Upper lobe of left lung (tissue), 6 donors: ENCODE measurements around the gene COX6B2. TPM values are rescaled to one million over a fixed set of nuclear protein-coding genes. Genes with fewer than 3 reads are reported as not detected.
"Not testable (repeated sequence)": the region's sequence is repeated elsewhere in the genome, so short reads cannot be mapped to it uniquely, and the experiment has no call there.

ENCODE experiments used
- ATAC-seq, 2 donors: fragments of 200-7000 bp; cut with Tn5 transposase; one replicate each; pipeline ENCODE4 v1.9.1; 2022; ENCODE audit warnings: mild to moderate bottlenecking in 2 of 2, moderate library complexity in 2 of 2; ENCODE audit not compliant: low FRiP score in 2 of 2
- DNase-seq, 2 donors: peaks; one replicate each; pipeline ENCODE4 v3.0.0-alpha.2; 2019 to 2020
- H3K27ac ChIP-seq, 4 donors: fragments of 200-600 bp; sonication (generic); one replicate each; pipeline ENCODE4 v1.5.1; 2016 to 2019
- H3K27me3 ChIP-seq, 4 donors: fragments of 200-600 bp; sonication (generic); one replicate each; pipeline ENCODE4 v1.5.1; 2017 to 2019
- H3K36me3 ChIP-seq, 4 donors: fragments of 200-600 bp; sonication (generic); one replicate each; pipeline ENCODE4 v1.5.1; 2016 to 2019
- H3K4me1 ChIP-seq, 4 donors: fragments of 200-600 bp; sonication (generic); one replicate each; pipeline ENCODE4 v1.5.1; 2018 to 2019
- H3K4me3 ChIP-seq, 4 donors: fragments of 200-600 bp; sonication (generic); one replicate each; pipeline ENCODE4 v1.5.1; 2017 to 2019; ENCODE audit warnings: mild to moderate bottlenecking in 2 of 4, moderate library complexity in 1 of 4
- H3K9me3 ChIP-seq, 4 donors: fragments of 200-600 bp; sonication (generic); one replicate each; pipeline ENCODE4 v1.5.1; 2018 to 2019
- EP300 ChIP-seq, 4 donors: sonication (generic); formaldehyde crosslinking; IDR thresholded peaks; one replicate each; pipeline ENCODE4 v1.5.1; 2017; ENCODE audit warnings: antibody characterized with exemption in 4 of 4, control low read depth in 2 of 4
- POLR2A ChIP-seq, 4 donors: fragments of 450-650 bp; IDR thresholded peaks; one replicate each; pipeline ENCODE4 v1.5.1; 2016 to 2017; ENCODE audit warnings: antibody characterized with exemption in 4 of 4, mild to moderate bottlenecking in 2 of 4
- POLR2AphosphoS5 ChIP-seq, 2 donors: sonication (generic); formaldehyde crosslinking; IDR thresholded peaks; one replicate each; pipeline ENCODE4 v1.5.1; 2017; ENCODE audit warnings: antibody characterized with exemption in 2 of 2
- WGBS, 2 donors: methylation state at CpG; one replicate each; pipeline ENCODE4 v1.1.5; 2017 to 2018; 5-methylcytosine and 5-hydroxymethylcytosine counted together
- total RNA-seq, 6 donors: library from RNA; depleted of rRNA in 4 of 6; stranded (reverse); fragments of >200 nt in 4 of 6; gene quantifications; one replicate each; pipeline versions ENCODE4 v1.1.0 to v1.2.1, GENCODE V29; 2016 to 2021
- TF ChIP-seq, protein P1 (sequence below), 6 experiments: fragments of 450-650 bp in 4 of 6; fragments of 200-600 bp in 2 of 6; sonication (generic) in 2 of 6; IDR thresholded peaks; one replicate each; pipeline ENCODE4 v1.5.1; 2016 to 2019; ENCODE audit warnings: antibody characterized with exemption in 6 of 6
- donor health status: DM: no; HTN: no; CAD: no; lungs with moderate emphysema.
- donor health status: DM: no; HTN: yes; CAD: no; lungs with severe emphysema.

COX6B2 gene
- total RNA-seq, 6 donors from 2014 or later, result 0.20 TPM; not detected in 5

DNA sequence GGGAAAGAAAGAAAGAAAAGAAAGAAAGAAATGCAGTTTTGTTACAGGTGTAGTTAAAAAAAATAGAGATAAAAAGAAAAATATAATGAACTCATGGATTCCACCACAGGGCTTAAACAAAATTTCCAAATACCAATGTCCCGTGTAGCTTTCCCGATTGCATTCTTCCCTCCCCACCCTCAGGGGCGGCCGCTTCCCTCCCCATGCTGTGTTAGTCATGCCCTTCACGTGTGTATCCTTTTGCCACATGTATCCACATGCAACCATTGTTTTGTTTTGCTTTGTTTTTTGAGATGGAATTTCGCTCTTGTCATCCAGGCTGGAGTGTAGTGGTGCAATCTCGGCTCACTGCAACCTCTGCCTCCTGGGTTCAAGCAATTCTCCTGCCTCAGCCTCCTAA, 18.4 kb downstream of the COX6B2 start:
- H3K27ac ChIP-seq, result no peak overlapping the region
- H3K9me3 ChIP-seq, result no peaks in the 10 kb centered on the region
- H3K36me3 ChIP-seq, result no peaks in the 10 kb centered on the region
- TF ChIP-seq EP300 (IDR thresholded peaks at IDR 0.05) (no peak), POLR2A (IDR thresholded peaks at IDR 0.05) (no peak), POLR2AphosphoS5 (IDR thresholded peaks at IDR 0.05) (no peak)
- TF ChIP-seq, protein P1, sequence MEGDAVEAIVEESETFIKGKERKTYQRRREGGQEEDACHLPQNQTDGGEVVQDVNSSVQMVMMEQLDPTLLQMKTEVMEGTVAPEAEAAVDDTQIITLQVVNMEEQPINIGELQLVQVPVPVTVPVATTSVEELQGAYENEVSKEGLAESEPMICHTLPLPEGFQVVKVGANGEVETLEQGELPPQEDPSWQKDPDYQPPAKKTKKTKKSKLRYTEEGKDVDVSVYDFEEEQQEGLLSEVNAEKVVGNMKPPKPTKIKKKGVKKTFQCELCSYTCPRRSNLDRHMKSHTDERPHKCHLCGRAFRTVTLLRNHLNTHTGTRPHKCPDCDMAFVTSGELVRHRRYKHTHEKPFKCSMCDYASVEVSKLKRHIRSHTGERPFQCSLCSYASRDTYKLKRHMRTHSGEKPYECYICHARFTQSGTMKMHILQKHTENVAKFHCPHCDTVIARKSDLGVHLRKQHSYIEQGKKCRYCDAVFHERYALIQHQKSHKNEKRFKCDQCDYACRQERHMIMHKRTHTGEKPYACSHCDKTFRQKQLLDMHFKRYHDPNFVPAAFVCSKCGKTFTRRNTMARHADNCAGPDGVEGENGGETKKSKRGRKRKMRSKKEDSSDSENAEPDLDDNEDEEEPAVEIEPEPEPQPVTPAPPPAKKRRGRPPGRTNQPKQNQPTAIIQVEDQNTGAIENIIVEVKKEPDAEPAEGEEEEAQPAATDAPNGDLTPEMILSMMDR (IDR thresholded peaks at IDR 0.05), result no peak
- no peak overlapping the region for H3K4me3 ChIP-seq
- ATAC-seq (no peak), DNase-seq (no peak)
- WGBS, 2 donors, result 72 to 79% methylated on average over 7 of the region's 7 CpGs
- H3K4me1 ChIP-seq, result peaks cover 12 to 19% (median 15%) of the 10 kb centered on the region in 4 donors
- H3K27me3 ChIP-seq, result no peaks in the 10 kb centered on the region

DNA sequence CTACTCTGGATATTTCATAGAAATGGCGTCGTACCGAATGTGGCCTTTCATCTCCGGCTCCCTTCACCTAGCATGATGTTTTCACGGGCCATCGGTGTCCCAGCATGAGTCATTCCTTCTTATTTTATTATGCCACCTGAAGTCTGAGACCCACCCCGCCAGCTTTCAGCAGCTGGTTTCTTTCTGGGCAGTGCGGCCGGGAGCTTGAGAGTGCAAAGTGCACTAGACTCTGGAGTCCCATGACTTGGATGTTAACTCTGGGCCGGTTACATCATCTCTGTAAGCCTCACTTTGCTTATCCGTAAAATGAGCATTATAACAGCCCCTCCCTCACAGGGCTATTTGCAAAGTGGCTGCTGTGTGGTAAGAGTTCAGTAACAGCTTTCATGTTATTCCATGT, 20.6 kb downstream of the COX6B2 start:
- no peak for DNase-seq
- 74 to 76% methylated on average over 11 of the region's 11 CpGs for WGBS, 2 donors
- Histone ChIP-seq H3K27me3 (no peaks in the 10 kb centered on the region), H3K4me3 (no peak overlapping the region), H3K36me3 (no peaks in the 10 kb centered on the region), H3K4me1 (peaks cover 0 to 7% (median 4%) of the 10 kb centered on the region in 4 donors), H3K27ac (no peak overlapping the region), H3K9me3 (no peaks in the 10 kb centered on the region)
- TF ChIP-seq EP300 (IDR thresholded peaks at IDR 0.05) (no peak), POLR2AphosphoS5 (IDR thresholded peaks at IDR 0.05) (no peak), POLR2A (IDR thresholded peaks at IDR 0.05) (no peak)
- TF ChIP-seq, protein P1 (IDR thresholded peaks at IDR 0.05), result no peak
- ATAC-seq, result no peak

DNA sequence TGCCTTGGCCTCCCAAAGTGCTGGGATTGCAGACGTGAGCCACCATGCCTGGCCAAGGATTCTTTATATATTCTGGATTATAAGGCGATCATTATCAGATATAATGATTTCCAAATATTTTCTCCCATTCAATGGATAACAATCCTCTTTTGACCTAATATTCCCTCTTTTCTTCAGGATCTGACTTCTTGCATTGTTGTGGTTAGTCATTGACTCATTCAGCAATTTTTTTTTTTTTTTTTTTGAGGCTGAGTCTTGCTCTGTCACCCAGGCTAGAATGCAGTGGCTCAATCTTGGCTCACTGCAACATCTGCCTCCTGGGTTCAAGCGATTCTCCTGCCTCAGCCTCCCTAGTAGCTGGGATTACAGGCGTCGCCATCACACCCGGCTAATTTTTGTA, 24.7 kb downstream of the COX6B2 start:
- not testable (repeated sequence) for H3K27ac ChIP-seq, DNase-seq, H3K4me3 ChIP-seq, H3K9me3 ChIP-seq, H3K36me3 ChIP-seq, H3K4me1 ChIP-seq, ATAC-seq, H3K27me3 ChIP-seq
- WGBS, 2 donors, result 85 to 94% methylated on average over 6 of the region's 6 CpGs

DNA sequence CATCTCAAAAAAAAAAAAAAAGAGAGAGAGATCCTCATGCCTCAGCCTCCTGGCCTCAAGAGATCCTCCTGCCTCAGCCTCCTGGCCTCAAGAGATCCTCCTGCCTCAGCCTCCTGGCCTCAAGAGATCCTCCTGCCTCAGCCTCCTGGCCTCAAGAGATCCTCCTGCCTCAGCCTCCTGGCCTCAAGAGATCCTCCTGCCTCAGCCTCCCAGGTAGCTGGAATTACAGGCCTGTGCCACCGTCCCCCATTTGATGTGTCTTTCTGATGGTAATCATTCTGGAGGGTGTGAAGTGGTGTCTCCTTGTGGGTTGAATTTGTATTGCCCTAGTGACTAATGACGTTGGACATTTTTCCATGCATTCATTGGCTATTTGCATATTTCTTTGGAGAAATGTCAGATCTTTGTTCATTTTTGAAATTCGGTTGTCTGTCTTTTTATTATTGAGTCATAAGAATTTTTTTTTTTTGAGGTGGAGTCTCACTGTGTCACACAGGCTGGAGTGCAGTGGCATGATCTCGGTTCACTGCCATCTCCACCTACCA, 25.7 kb downstream of the COX6B2 start:
- not testable (repeated sequence) for H3K27me3 ChIP-seq, H3K27ac ChIP-seq, H3K36me3 ChIP-seq, H3K4me3 ChIP-seq, H3K4me1 ChIP-seq, H3K9me3 ChIP-seq, DNase-seq, ATAC-seq
- 77 to 85% methylated on average over 4 of the region's 4 CpGs for WGBS, 2 donors

DNA sequence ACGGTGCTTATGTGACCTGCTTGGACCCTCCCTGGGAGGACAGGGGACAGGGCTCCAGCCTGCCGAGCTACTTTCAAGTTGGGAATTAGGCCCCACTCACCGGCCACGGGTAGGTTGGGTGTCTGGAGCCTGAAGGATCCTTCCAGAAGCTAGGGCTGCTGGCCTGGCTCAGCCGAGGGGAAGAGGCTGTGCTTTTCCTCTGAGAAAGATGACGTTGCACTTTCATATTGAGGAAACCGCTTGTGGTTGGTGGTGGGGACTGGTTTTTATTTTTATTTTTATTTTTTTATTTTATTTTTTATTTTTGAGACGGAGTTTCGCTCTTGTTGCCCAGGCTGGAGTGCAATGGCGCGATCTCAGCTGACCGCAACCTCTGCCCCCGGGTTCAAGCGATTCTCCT, 29.3 kb downstream of the COX6B2 start, which contains the start of gene TMEM150B:
Gene TMEM150B, minus strand, starts transcription at position 170 of the 400 bp plus-strand sequence. CDS start 4,305 bp downstream, outside the sequence.
- ATAC-seq (peak in 1 of 2 donors; percentile 41), DNase-seq (peak in 1 of 2 donors; percentile 39)
- Histone ChIP-seq H3K4me1 (peaks cover 0 to 6% (median 0%) of the 10 kb centered on the region in 4 donors), H3K9me3 (no peaks in the 10 kb centered on the region), H3K4me3 (peak within 1 kb of the TSS in 3 of 4 donors; percentile 1 to 31 (median 13)), H3K27ac (peak within 1 kb of the TSS; percentile 17 to 80 (median 64)), H3K36me3 (no peaks in the 10 kb centered on the region), H3K27me3 (no peaks in the 10 kb centered on the region)
- TF ChIP-seq POLR2AphosphoS5 (IDR thresholded peaks at IDR 0.05) (peak in 1 of 2 donors; percentile 27), POLR2A (IDR thresholded peaks at IDR 0.05) (peak in 1 of 4 donors; percentile 58)
- TF ChIP-seq, protein P1 (IDR thresholded peaks at IDR 0.05), result no peak
- 59% methylated on average over 12 to 14 of the region's 14 CpGs for WGBS, 2 donors

DNA sequence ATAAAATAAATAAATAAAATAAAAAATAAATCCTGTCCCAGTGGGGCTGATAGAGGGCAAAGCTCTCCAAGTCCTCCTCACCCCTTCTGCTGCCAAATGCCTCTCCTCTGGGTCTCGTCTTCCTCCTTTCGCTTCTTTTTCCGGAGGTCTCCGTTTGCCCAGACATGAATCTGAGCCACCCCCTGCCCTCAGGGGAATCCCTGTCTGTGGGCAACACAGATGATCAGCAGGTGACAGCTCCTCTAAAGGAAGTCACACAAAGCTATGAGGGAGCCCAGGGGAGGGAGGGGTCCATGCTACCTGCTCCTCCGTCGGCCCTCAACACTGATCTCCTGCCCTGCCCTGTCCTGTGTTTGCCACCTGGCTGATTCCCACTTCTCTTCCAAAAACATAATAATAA, 29.9 kb downstream of the COX6B2 start:
- no peaks in the 10 kb centered on the region for H3K27me3 ChIP-seq
- H3K27ac ChIP-seq, result peak overlapping the region in 3 of 4 donors; percentile 62 to 80 (median 65)
- DNase-seq (no peak), ATAC-seq (peak in 1 of 2 donors; percentile 5)
- H3K4me3 ChIP-seq, result peak overlapping the region in 3 of 4 donors; percentile 1 to 31 (median 13)
- H3K36me3 ChIP-seq, result no peaks in the 10 kb centered on the region
- peaks cover 0 to 6% (median 0%) of the 10 kb centered on the region in 4 donors for H3K4me1 ChIP-seq
- 80% methylated on average over 6 of the region's 6 CpGs for WGBS, 2 donors
- TF ChIP-seq, protein P1 (IDR thresholded peaks at IDR 0.05), result no peak
- no peak for TF ChIP-seq POLR2AphosphoS5 (IDR thresholded peaks at IDR 0.05)
- no peak for TF ChIP-seq POLR2A (IDR thresholded peaks at IDR 0.05)
- TF ChIP-seq EP300 (IDR thresholded peaks at IDR 0.05), result no peak
- H3K9me3 ChIP-seq, result no peaks in the 10 kb centered on the region
